Measurements from ENCODE around the gene OR9A4. TPM values are rescaled to one million over a fixed set of nuclear protein-coding genes. Genes with fewer than 3 reads are reported as not detected.
A peak's percentile ranks its signal among the peaks of the same experiment; 100 is the strongest.

OR9A4 gene
- total and polyA plus RNA-seq, 2 donors from 2014 or later: 0.22 TPM; not detected in 1

DNA sequence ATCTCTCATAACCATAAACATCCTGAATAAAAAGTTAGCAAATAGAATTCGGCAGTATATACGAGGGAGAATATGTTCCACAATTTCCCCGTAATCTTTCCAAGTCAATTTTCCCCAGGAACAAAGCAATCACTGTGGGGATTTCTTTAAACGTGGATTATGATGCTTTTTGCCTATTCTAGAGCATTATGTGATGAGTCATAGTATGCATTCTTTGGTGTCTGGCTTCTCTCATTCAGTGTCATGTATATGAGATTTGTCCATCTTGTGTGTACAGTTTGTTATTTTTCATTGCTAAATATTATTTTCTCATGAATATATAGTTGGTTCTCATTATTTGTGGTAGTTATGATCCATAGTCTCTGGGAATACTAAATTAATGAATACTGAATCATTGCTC, 9.9 kb upstream of the OR9A4 start:
- Histone ChIP-seq H3K27ac (ENCODE audit: low read depth in 2 of 2, low read length in 2 of 2) (no peak overlapping the region), H3K27me3 (ENCODE audit: control insufficient read depth, insufficient read depth, low read length) (no peaks in the 10 kb centered on the region), H3K36me3 (ENCODE audit: control insufficient read depth in 2 of 3, insufficient read depth in 3 of 3, low read length in 3 of 3) (no peaks in the 10 kb centered on the region), H3K9me3 (ENCODE audit: control insufficient read depth in 2 of 3, insufficient read depth in 1 of 3, low read length in 3 of 3) (no peaks in the 10 kb centered on the region), H3K4me3 (ENCODE audit: low read length in 3 of 3) (no peak overlapping the region), H3K9ac (ENCODE audit: low read length in 3 of 3) (no peak overlapping the region), H3K4me1 (ENCODE audit: control insufficient read depth in 2 of 3, insufficient read depth in 2 of 3, low read depth in 1 of 3, low read length in 3 of 3) (no peaks in the 10 kb centered on the region)
- TF ChIP-seq CTCF (IDR thresholded peaks at IDR 0.05; ENCODE audit: borderline replicate concordance, extremely low read depth, insufficient read depth): no peak
- DNase-seq (no peak), FAIRE-seq (no peak)
- intact Hi-C loops (cut with DNase I): no loop called here

- FAIRE-seq: no peak
- Histone ChIP-seq H3K27me3 (ENCODE audit: control insufficient read depth, insufficient read depth, low read length) (no peaks in the 10 kb centered on the region), H3K4me1 (ENCODE audit: control insufficient read depth in 2 of 3, insufficient read depth in 2 of 3, low read depth in 1 of 3, low read length in 3 of 3) (no peaks in the 10 kb centered on the region), H3K9ac (ENCODE audit: low read length in 3 of 3) (no peak overlapping the region), H3K9me3 (ENCODE audit: control insufficient read depth in 2 of 3, insufficient read depth in 1 of 3, low read length in 3 of 3) (no peaks in the 10 kb centered on the region), H3K36me3 (ENCODE audit: control insufficient read depth in 2 of 3, insufficient read depth in 3 of 3, low read length in 3 of 3) (no peaks in the 10 kb centered on the region), H3K4me3 (ENCODE audit: low read length in 3 of 3) (no peak overlapping the region), H3K27ac (ENCODE audit: low read depth in 2 of 2, low read length in 2 of 2) (no peak overlapping the region)
- no peak for DNase-seq
- no peak for TF ChIP-seq CTCF (IDR thresholded peaks at IDR 0.05; ENCODE audit: borderline replicate concordance, extremely low read depth, insufficient read depth)
- intact Hi-C loops (cut with DNase I): no loop called here
Observed at GRCh38 chr7:141911391-141911790, 4.8 kb upstream of the OR9A4 start.

- H3K9ac ChIP-seq (ENCODE audit: low read length in 3 of 3): no peak overlapping the region
- no peaks in the 10 kb centered on the region for H3K27me3 ChIP-seq (ENCODE audit: control insufficient read depth, insufficient read depth, low read length)
- intact Hi-C loops (cut with DNase I): no loop called here
- FAIRE-seq: no peak
- H3K9me3 ChIP-seq (ENCODE audit: control insufficient read depth in 2 of 3, insufficient read depth in 1 of 3, low read length in 3 of 3): no peaks in the 10 kb centered on the region
- peak in 2 of 5 donors; percentile 0 to 7 for DNase-seq
- H3K4me1 ChIP-seq (ENCODE audit: control insufficient read depth in 2 of 3, insufficient read depth in 2 of 3, low read depth in 1 of 3, low read length in 3 of 3): no peaks in the 10 kb centered on the region
- TF ChIP-seq CTCF (IDR thresholded peaks at IDR 0.05; ENCODE audit: borderline replicate concordance, extremely low read depth, insufficient read depth): no peak
- H3K36me3 ChIP-seq (ENCODE audit: control insufficient read depth in 2 of 3, insufficient read depth in 3 of 3, low read length in 3 of 3): no peaks in the 10 kb centered on the region
- H3K4me3 ChIP-seq (ENCODE audit: low read length in 3 of 3): no peak overlapping the region
- H3K27ac ChIP-seq (ENCODE audit: low read depth in 2 of 2, low read length in 2 of 2): no peak overlapping the region
Observed at GRCh38 chr7:141915565-141915964, 634 bp upstream of the OR9A4 start.

DNA sequence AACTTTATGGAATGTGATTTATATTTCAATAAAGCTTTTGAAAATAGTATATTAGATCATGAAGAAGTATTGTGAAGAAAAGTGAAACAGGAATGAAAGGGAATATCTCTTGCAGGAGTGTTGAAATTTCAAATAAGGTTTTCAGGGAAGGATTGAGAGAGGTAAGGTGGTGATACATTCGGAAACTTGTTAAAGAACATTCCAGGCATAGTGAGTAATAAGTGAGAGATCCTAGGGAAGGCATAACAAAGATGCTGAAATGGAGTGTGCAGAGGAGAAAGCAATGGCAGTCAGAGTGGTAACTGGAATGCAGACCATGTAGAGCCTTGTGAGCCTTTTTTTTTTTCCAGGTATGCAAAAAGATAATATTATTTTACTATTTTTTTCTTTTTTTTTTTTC, 4.1 kb downstream of the OR9A4 start:
- TF ChIP-seq CTCF (IDR thresholded peaks at IDR 0.05; ENCODE audit: borderline replicate concordance, extremely low read depth, insufficient read depth): no peak
- Histone ChIP-seq H3K4me3 (ENCODE audit: low read length in 3 of 3) (no peak overlapping the region), H3K9me3 (ENCODE audit: control insufficient read depth in 2 of 3, insufficient read depth in 1 of 3, low read length in 3 of 3) (no peaks in the 10 kb centered on the region), H3K27ac (ENCODE audit: low read depth in 2 of 2, low read length in 2 of 2) (no peak overlapping the region), H3K27me3 (ENCODE audit: control insufficient read depth, insufficient read depth, low read length) (no peaks in the 10 kb centered on the region), H3K4me1 (ENCODE audit: control insufficient read depth in 2 of 3, insufficient read depth in 2 of 3, low read depth in 1 of 3, low read length in 3 of 3) (no peaks in the 10 kb centered on the region), H3K36me3 (ENCODE audit: control insufficient read depth in 2 of 3, insufficient read depth in 3 of 3, low read length in 3 of 3) (no peaks in the 10 kb centered on the region), H3K9ac (ENCODE audit: low read length in 3 of 3) (no peak overlapping the region)
- intact Hi-C loops (cut with DNase I): no loop called here
- no peak for DNase-seq
- no peak for FAIRE-seq
